HCT116 (cell line): ENCODE results near the gene ITFG1. TPM values are rescaled to one million over a fixed set of nuclear protein-coding genes. Genes with fewer than 3 reads are reported as not detected.
"Not testable (repeated sequence)": the region's sequence is repeated elsewhere in the genome, so short reads cannot be mapped to it uniquely, and the experiment has no call there.

Experiments
- ATAC-seq: fragments of 200-7000 bp; cut with Tn5 transposase; 2 replicates; pipeline ENCODE4 v1.9.1; 2020; ENCODE audit warnings: mild to moderate bottlenecking, moderate library complexity
- BruUV-seq: library from RNA; stranded (reverse); fragments of 400-500 nt; replicated peaks from 2 replicates; lab custom pipeline; 2021; lab: Mats Ljungman, UMichigan
- CTCF ChIA-PET: fragments of 300-600 bp; sonication (Branson Sonifier 250); formaldehyde crosslinking; loops from one replicate; lab custom pipeline; 2021; ENCODE audit warnings: antibody characterized with exemption; lab: Charles Lee
- POLR2A ChIA-PET: fragments of 300-600, 350-600 bp; sonication (Branson Sonifier 250); formaldehyde crosslinking; loops from one replicate; lab custom pipeline; 2021; ENCODE audit warnings: antibody characterized with exemption; lab: Charles Lee
- RAD21 ChIA-PET, 2 experiments: fragments of 300-600 bp; sonication (Branson Sonifier 250); formaldehyde crosslinking; loops; one replicate each; lab custom pipeline; 2023; ENCODE audit warnings: low total read pairs in 2 of 2; ENCODE audit not compliant: uncharacterized antibody in 2 of 2, unreplicated experiment in 2 of 2, low non-redundant PET in 1 of 2; lab: Charles Lee
- DNase-seq: peaks from one replicate; pipeline ENCODE4 v3.0.0-alpha.2; 2010; ENCODE audit warnings: low read depth, low spot score
- H2AFZ ChIP-seq: fragments of 200-600 bp; shearing (Covaris generic), sonication (generic); 2 replicates; pipeline ENCODE4 v1.6.1; 2017; ENCODE audit warnings: low read depth, mixed run types, mixed read lengths, antibody characterized with exemption, low read length; ENCODE audit not compliant: poor library complexity, severe bottlenecking
- H3K27ac ChIP-seq: 2 replicates; pipeline ENCODE4 v1.5.1; 2012; ENCODE audit warnings: low read depth, low read length
- H3K27me3 ChIP-seq: fragments of 200-600 bp; sonication (generic); 2 replicates; pipeline ENCODE4 v1.6.1; 2016; ENCODE audit warnings: mixed run types, low read length, mixed read lengths; ENCODE audit not compliant: insufficient read depth
- H3K36me3 ChIP-seq, 2 experiments: fragments of 200-500 bp in 1 of 2; fragments of 200-600 bp in 1 of 2; sonication (Bioruptor generic) in 1 of 2; sonication (generic) in 1 of 2; 2 replicates each; pipeline versions ENCODE4 v1.5.1 to v1.6.1; 2014 to 2016; ENCODE audit warnings: low read length in 2 of 2, inconsistent platforms in 1 of 2, mixed read lengths in 1 of 2, mixed run types in 1 of 2; ENCODE audit not compliant: insufficient read depth in 2 of 2, control insufficient read depth in 1 of 2
- H3K4me1 ChIP-seq, 2 experiments: fragments of 200-600 bp in 1 of 2; sonication (generic) in 1 of 2; 2 replicates each; pipeline versions ENCODE4 v1.5.1 to v1.6.1; 2012 to 2017; ENCODE audit warnings: low read length in 2 of 2, inconsistent platforms in 1 of 2, mild to moderate bottlenecking in 1 of 2, mixed read lengths in 1 of 2, mixed run types in 1 of 2, moderate library complexity in 1 of 2; ENCODE audit not compliant: insufficient read depth in 2 of 2, control insufficient read depth in 1 of 2
- H3K4me2 ChIP-seq: fragments of 200-600 bp; sonication (generic); 2 replicates; pipeline ENCODE4 v1.6.1; 2017; ENCODE audit warnings: mixed run types, low read length, mixed read lengths
- H3K4me3 ChIP-seq, 2 experiments: fragments of 200-600 bp in 1 of 2; sonication (generic) in 1 of 2; replicated peaks in 1 of 2; 2 replicates each; pipeline ENCODE4 v1.5.1; 2011 to 2016; ENCODE audit warnings: low read length in 2 of 2, control low read depth in 1 of 2, low read depth in 1 of 2, mild to moderate bottlenecking in 1 of 2, mixed read lengths in 1 of 2, mixed run types in 1 of 2
- H3K79me2 ChIP-seq: fragments of 200-600 bp; sonication (generic); 2 replicates; pipeline ENCODE4 v1.6.1; 2017; ENCODE audit warnings: mild to moderate bottlenecking, mixed run types, low read length, moderate library complexity, mixed read lengths; ENCODE audit not compliant: insufficient read depth
- H3K9ac ChIP-seq: fragments of 200-600 bp; sonication (generic); 2 replicates; pipeline ENCODE4 v1.6.1; 2016; ENCODE audit warnings: low read length, mixed read lengths
- H3K9me2 ChIP-seq: fragments of 200-600 bp; sonication (generic), shearing (Covaris generic); 2 replicates; pipeline ENCODE4 v1.6.1; 2017; ENCODE audit warnings: mixed run types, mild to moderate bottlenecking, moderate library complexity; ENCODE audit not compliant: insufficient read depth
- H3K9me3 ChIP-seq, 2 experiments: fragments of 200-500 bp in 1 of 2; fragments of 200-600 bp in 1 of 2; sonication (Bioruptor generic) in 1 of 2; sonication (generic) in 1 of 2; 2 replicates each; pipeline ENCODE4 v1.6.1; 2014 to 2017; ENCODE audit warnings: low read length in 2 of 2, mixed read lengths in 2 of 2, inconsistent platforms in 1 of 2, low read depth in 1 of 2, mild to moderate bottlenecking in 1 of 2, mixed run types in 1 of 2, moderate library complexity in 1 of 2; ENCODE audit not compliant: control insufficient read depth in 1 of 2, insufficient read depth in 1 of 2
- H4K20me1 ChIP-seq: fragments of 200-600 bp; sonication (generic), shearing (Covaris generic); 2 replicates; pipeline ENCODE4 v1.6.1; 2017; ENCODE audit warnings: mixed run types, mild to moderate bottlenecking, moderate library complexity; ENCODE audit not compliant: insufficient read depth
- JUND ChIP-seq: IDR thresholded peaks from 2 replicates; pipeline ENCODE4 v1.6.1; 2012
- YY1 ChIP-seq: IDR thresholded peaks from 2 replicates; pipeline ENCODE4 v1.6.1; 2011; ENCODE audit warnings: low read length, low read depth, moderate library complexity, mild to moderate bottlenecking; ENCODE audit not compliant: insufficient replicate concordance; ENCODE audit errors: extremely low read depth
- ZNF274 ChIP-seq: fragments of 200-500 bp; sonication (Bioruptor generic); IDR thresholded peaks from 2 replicates; pipeline ENCODE4 v1.6.1; 2014; ENCODE audit warnings: mild to moderate bottlenecking, low read depth, low read length, inconsistent platforms
- intact Hi-C: fragments of 100-400 bp; cut with micrococcal nuclease; formaldehyde crosslinking; loops from 2 replicates; pipeline ENCODE4 v1.10.0; 2022
- total RNA-seq: library from RNA; stranded (reverse); gene quantifications from one replicate; pipeline ENCODE4 v1.2.1, GENCODE V29; 2021; ENCODE audit not compliant: unreplicated experiment
- TF ChIP-seq, protein P1 (sequence below): IDR thresholded peaks from 2 replicates; pipeline ENCODE4 v1.6.1; 2012
- TF ChIP-seq, protein P2 (sequence below): IDR thresholded peaks from 2 replicates; pipeline ENCODE4 v1.6.1; 2011; ENCODE audit warnings: mild to moderate bottlenecking, low read length, moderate library complexity; ENCODE audit not compliant: insufficient replicate concordance; ENCODE audit errors: extremely low read depth
- TF ChIP-seq, protein P3 (sequence below): IDR thresholded peaks from 2 replicates; pipeline ENCODE4 v1.6.1; 2012

ITFG1 gene
- total RNA-seq, 1 experiment from 2014 or later, result 24.9 TPM

DNA sequence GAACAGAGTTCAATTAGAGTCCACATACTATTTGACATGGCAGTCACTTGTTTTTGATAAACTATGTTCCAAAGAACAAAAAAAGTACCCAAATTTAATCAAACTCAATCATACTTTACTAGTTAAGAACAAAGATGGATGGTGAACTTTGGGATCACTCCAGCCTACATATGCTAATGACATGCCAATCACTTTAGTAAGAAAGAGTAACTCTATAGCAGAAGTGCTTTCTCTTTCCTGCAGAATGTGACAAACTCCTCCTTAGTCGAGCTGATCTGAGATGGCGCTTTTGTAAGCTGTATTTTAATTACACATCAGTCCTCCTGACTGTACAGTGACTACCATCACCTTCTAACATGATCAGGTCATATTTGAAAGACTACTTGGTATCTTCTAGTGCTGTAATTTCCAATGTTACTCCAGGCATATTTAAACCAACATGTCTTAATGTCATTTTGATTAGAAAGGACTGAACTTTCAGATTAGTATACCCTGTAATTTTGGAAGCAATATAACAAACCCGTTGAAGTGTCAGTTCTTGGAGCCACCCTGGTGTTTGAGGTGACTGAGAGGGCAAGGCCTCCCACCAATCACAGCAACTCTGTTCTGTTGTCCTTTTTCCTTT is 321.2 kb downstream of the ITFG1 start:
- BruUV-seq, result no TSS peak
- no peaks in the 10 kb centered on the region for H3K36me3 ChIP-seq
- H3K9ac ChIP-seq, result no peak overlapping the region
- no peaks in the 10 kb centered on the region for H4K20me1 ChIP-seq
- no peak overlapping the region for H3K4me2 ChIP-seq
- H3K4me1 ChIP-seq, result peaks cover 17 to 61% of the 10 kb centered on the region in 2 experiments; a peak in 3 of 4 replicates
- ChIA-PET RAD21 (no interaction called here), CTCF (interaction anchor here (0.6 kb wide), 1 partner anchor 264 kb away, joined by 3 read pairs; no protein-coding TSS in a partner anchor), POLR2A (no interaction called here)
- H3K79me2 ChIP-seq, result 0 out of 2 replicates have a peak, but pooled peaks cover 3% of the 10 kb centered on the region
- ATAC-seq, result no peak
- intact Hi-C loops, result loop anchor here (5.0 to 10.0 kb wide), 4 partner anchors 102 to 1473 kb away; partner anchors contain the start of gene N4BP1
- H3K9me2 ChIP-seq, result no peaks in the 10 kb centered on the region
- H3K27me3 ChIP-seq, result no peaks in the 10 kb centered on the region
- H3K27ac ChIP-seq, result no peak overlapping the region
- no peak overlapping the region for H2AFZ ChIP-seq
- DNase-seq, result no peak
- no peak overlapping the region for H3K4me3 ChIP-seq
- no peaks in the 10 kb centered on the region for H3K9me3 ChIP-seq
- TF ChIP-seq, protein P1, sequence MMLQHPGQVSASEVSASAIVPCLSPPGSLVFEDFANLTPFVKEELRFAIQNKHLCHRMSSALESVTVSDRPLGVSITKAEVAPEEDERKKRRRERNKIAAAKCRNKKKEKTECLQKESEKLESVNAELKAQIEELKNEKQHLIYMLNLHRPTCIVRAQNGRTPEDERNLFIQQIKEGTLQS, result no peak
- TF ChIP-seq, protein P2, sequence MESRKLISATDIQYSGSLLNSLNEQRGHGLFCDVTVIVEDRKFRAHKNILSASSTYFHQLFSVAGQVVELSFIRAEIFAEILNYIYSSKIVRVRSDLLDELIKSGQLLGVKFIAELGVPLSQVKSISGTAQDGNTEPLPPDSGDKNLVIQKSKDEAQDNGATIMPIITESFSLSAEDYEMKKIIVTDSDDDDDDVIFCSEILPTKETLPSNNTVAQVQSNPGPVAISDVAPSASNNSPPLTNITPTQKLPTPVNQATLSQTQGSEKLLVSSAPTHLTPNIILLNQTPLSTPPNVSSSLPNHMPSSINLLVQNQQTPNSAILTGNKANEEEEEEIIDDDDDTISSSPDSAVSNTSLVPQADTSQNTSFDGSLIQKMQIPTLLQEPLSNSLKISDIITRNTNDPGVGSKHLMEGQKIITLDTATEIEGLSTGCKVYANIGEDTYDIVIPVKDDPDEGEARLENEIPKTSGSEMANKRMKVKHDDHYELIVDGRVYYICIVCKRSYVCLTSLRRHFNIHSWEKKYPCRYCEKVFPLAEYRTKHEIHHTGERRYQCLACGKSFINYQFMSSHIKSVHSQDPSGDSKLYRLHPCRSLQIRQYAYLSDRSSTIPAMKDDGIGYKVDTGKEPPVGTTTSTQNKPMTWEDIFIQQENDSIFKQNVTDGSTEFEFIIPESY, result no peak
- TF ChIP-seq YY1, result no peak
- no peak for TF ChIP-seq ZNF274
- TF ChIP-seq JUND, result no peak
- TF ChIP-seq, protein P3, sequence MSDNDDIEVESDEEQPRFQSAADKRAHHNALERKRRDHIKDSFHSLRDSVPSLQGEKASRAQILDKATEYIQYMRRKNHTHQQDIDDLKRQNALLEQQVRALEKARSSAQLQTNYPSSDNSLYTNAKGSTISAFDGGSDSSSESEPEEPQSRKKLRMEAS, result no peak

DNA sequence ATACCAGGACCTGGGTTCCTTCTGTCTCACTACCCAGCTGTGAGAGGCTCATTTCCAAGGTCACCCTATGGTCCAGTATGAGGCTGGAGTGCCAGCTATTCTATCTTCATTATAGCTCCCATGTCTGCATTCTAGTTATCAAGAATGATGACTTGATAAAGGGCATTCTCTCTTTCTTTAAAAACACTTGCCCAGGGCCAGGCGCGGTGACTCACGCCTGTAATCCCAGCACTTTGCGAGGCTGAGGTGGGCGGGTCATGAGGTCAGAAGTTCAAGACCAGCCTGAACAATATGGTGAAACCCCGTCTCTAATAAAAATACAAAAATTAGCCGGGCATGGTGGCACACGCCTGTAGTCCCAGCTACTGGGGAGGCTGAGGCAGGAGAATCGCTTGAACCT is 322.9 kb downstream of the ITFG1 start:
- CTCF ChIA-PET, result interaction anchor here (1.4 kb wide), 1 partner anchor 1027 kb away, joined by 5 read pairs; no protein-coding TSS in a partner anchor

More for the DNA sequence above, 322.9 kb downstream of the ITFG1 start:
- intact Hi-C loops, result loop anchor here (5.0 kb wide), 2 partner anchors 101 to 1474 kb away; partner anchors contain the start of gene N4BP1
- DNase-seq, RAD21 ChIA-PET, POLR2A ChIA-PET, H3K9me2 ChIP-seq, H4K20me1 ChIP-seq, H3K27me3 ChIP-seq, H3K36me3 ChIP-seq, H3K79me2 ChIP-seq, H3K4me3 ChIP-seq, H3K9ac ChIP-seq, H3K27ac ChIP-seq, H3K9me3 ChIP-seq, BruUV-seq, H2AFZ ChIP-seq: not testable (repeated sequence)
- peak overlapping the region; percentile 46 for H3K4me2 ChIP-seq
- H3K4me1 ChIP-seq, result peaks cover 17 to 54% of the 10 kb centered on the region in 2 experiments; a peak in 3 of 4 replicates
- 0 out of 2 replicates have a peak, but pooled peaks have one; percentile 24 for ATAC-seq
